H9 (cell line): ENCODE results near the gene FOXR1. TPM values are rescaled to one million over a fixed set of nuclear protein-coding genes. Genes with fewer than 3 reads are reported as not detected.

Experiments
- DNase-seq: peaks from one replicate; pipeline ENCODE4 v3.0.0-alpha.2; 2017
- H2AFZ ChIP-seq: one replicate; pipeline ENCODE4 v1.6.1; 2013; ENCODE audit warnings: mild to moderate bottlenecking, low read length, control low read depth, moderate library complexity
- H2AK5ac ChIP-seq: 2 replicates; pipeline ENCODE4 v1.6.1; 2013; ENCODE audit warnings: low read length, control low read depth, mixed read lengths; ENCODE audit not compliant: insufficient read length
- H2BK120ac ChIP-seq: one replicate; pipeline ENCODE4 v1.6.1; 2013; ENCODE audit warnings: low read depth, mild to moderate bottlenecking, low read length, control low read depth, inconsistent platforms; ENCODE audit not compliant: poor library complexity, severe bottlenecking
- H2BK12ac ChIP-seq: 2 replicates; pipeline ENCODE4 v1.6.1; 2013; ENCODE audit warnings: low read length, control low read depth, mixed read lengths, low read depth; ENCODE audit not compliant: insufficient read length
- H2BK15ac ChIP-seq: 2 replicates; pipeline ENCODE4 v1.6.1; 2013; ENCODE audit warnings: low read depth, low read length, control low read depth
- H2BK20ac ChIP-seq: one replicate; pipeline ENCODE4 v1.6.1; 2013; ENCODE audit warnings: low read depth, mild to moderate bottlenecking, low read length, control low read depth, inconsistent platforms; ENCODE audit not compliant: poor library complexity, severe bottlenecking
- H2BK5ac ChIP-seq: 2 replicates; pipeline ENCODE4 v1.6.1; 2013; ENCODE audit warnings: low read length, control low read depth, mixed read lengths; ENCODE audit not compliant: insufficient read length
- H3K14ac ChIP-seq: 2 replicates; pipeline ENCODE4 v1.6.1; 2013; ENCODE audit warnings: low read length, control low read depth; ENCODE audit not compliant: insufficient read depth
- H3K18ac ChIP-seq: 2 replicates; pipeline ENCODE4 v1.6.1; 2013; ENCODE audit warnings: low read depth, mild to moderate bottlenecking, mixed read lengths, low read length, control low read depth; ENCODE audit not compliant: insufficient read length
- H3K23ac ChIP-seq: 2 replicates; pipeline ENCODE4 v1.6.1; 2013; ENCODE audit warnings: low read length, control low read depth, mixed read lengths, low read depth; ENCODE audit not compliant: insufficient read length
- H3K23me2 ChIP-seq: 2 replicates; pipeline ENCODE4 v1.6.1; 2013; ENCODE audit warnings: low read depth, mild to moderate bottlenecking, mixed read lengths, low read length, control low read depth; ENCODE audit not compliant: insufficient read length, poor library complexity, severe bottlenecking
- H3K27ac ChIP-seq: 2 replicates; pipeline ENCODE4 v1.5.1; 2013; ENCODE audit warnings: low read length, control low read depth, mixed read lengths, low read depth; ENCODE audit not compliant: insufficient read length
- H3K27me3 ChIP-seq: 2 replicates; pipeline ENCODE4 v1.6.1; 2013; ENCODE audit warnings: low read length, control low read depth, inconsistent platforms; ENCODE audit not compliant: insufficient read depth
- H3K4ac ChIP-seq: 2 replicates; pipeline ENCODE4 v1.6.1; 2013; ENCODE audit warnings: low read depth, mild to moderate bottlenecking, control low read depth, inconsistent platforms, low read length, moderate library complexity
- H3K4me1 ChIP-seq: 2 replicates; pipeline ENCODE4 v1.6.1; 2013; ENCODE audit warnings: low read length, control low read depth, inconsistent platforms; ENCODE audit not compliant: insufficient read depth
- H3K4me2 ChIP-seq: 2 replicates; pipeline ENCODE4 v1.6.1; 2013; ENCODE audit warnings: low read length, control low read depth, mixed read lengths; ENCODE audit not compliant: insufficient read length, insufficient read depth
- H3K56ac ChIP-seq: 2 replicates; pipeline ENCODE4 v1.6.1; 2013; ENCODE audit warnings: low read depth, mild to moderate bottlenecking, mixed read lengths, low read length, control low read depth; ENCODE audit not compliant: insufficient read length
- H3K79me1 ChIP-seq: 2 replicates; pipeline ENCODE4 v1.6.1; 2013; ENCODE audit warnings: low read depth, mild to moderate bottlenecking, moderate library complexity, low read length, control low read depth, inconsistent platforms; ENCODE audit not compliant: insufficient read depth, poor library complexity, severe bottlenecking
- H3K79me2 ChIP-seq: 2 replicates; pipeline ENCODE4 v1.6.1; 2013; ENCODE audit warnings: low read length, control low read depth, inconsistent platforms; ENCODE audit not compliant: insufficient read depth
- H3K9ac ChIP-seq: 2 replicates; pipeline ENCODE4 v1.6.1; 2013; ENCODE audit warnings: low read length, control low read depth, mixed read lengths; ENCODE audit not compliant: insufficient read length; ENCODE audit errors: extremely low read depth
- H3K9me3 ChIP-seq: one replicate; pipeline ENCODE4 v1.6.1; 2013; ENCODE audit warnings: low read depth, low read length, inconsistent platforms; ENCODE audit not compliant: control insufficient read depth
- H3T11ph ChIP-seq: one replicate; pipeline ENCODE4 v1.6.1; 2013; ENCODE audit warnings: mild to moderate bottlenecking, low read length, control low read depth, inconsistent platforms
- H4K20me1 ChIP-seq: one replicate; pipeline ENCODE4 v1.6.1; 2013; ENCODE audit not compliant: control insufficient read depth, insufficient read length, insufficient read depth
- H4K5ac ChIP-seq: 2 replicates; pipeline ENCODE4 v1.6.1; 2013; ENCODE audit warnings: low read depth, mild to moderate bottlenecking, mixed read lengths, low read length, control low read depth; ENCODE audit not compliant: insufficient read length
- H4K8ac ChIP-seq: replicated peaks from 2 replicates; pipeline ENCODE4 v1.6.1; 2013; ENCODE audit warnings: low read length, control low read depth, mixed read lengths, low read depth; ENCODE audit not compliant: insufficient read length
- H4K91ac ChIP-seq: 2 replicates; pipeline ENCODE4 v1.6.1; 2013; ENCODE audit warnings: low read depth, mild to moderate bottlenecking, moderate library complexity, mixed read lengths, low read length, control low read depth; ENCODE audit not compliant: insufficient read length
- H3K27ac Mint-ChIP-seq, 3 experiments: 2 replicates in 2 of 3; 3 replicates in 1 of 3; pipeline ENCODE4 v1.8.0; 2020 to 2021; ENCODE audit warnings: mixed read lengths in 3 of 3, mild to moderate bottlenecking in 1 of 3, moderate library complexity in 1 of 3
- H3K27me3 Mint-ChIP-seq: 2 replicates; pipeline ENCODE4 v1.8.0; 2021; ENCODE audit warnings: low read depth, mild to moderate bottlenecking, moderate library complexity, mixed read lengths
- H3K36me3 Mint-ChIP-seq, 3 experiments: 2 replicates in 2 of 3; 3 replicates in 1 of 3; pipeline ENCODE4 v1.8.0; 2020 to 2021; ENCODE audit warnings: low read depth in 3 of 3, mixed read lengths in 3 of 3; ENCODE audit not compliant: insufficient read depth in 1 of 3
- H3K4me1 Mint-ChIP-seq, 2 experiments: 2 replicates each; pipeline ENCODE4 v1.8.0; 2020; ENCODE audit warnings: mixed read lengths in 2 of 2
- H3K4me3 Mint-ChIP-seq, 2 experiments: 2 replicates in 1 of 2; 3 replicates in 1 of 2; pipeline ENCODE4 v1.8.0; 2020 to 2021; ENCODE audit warnings: mild to moderate bottlenecking in 2 of 2, mixed read lengths in 2 of 2, moderate library complexity in 1 of 2
- H3K9me3 Mint-ChIP-seq, 2 experiments: 2 replicates in 1 of 2; 3 replicates in 1 of 2; pipeline ENCODE4 v1.8.0; 2020; ENCODE audit warnings: mild to moderate bottlenecking in 2 of 2, mixed read lengths in 2 of 2, moderate library complexity in 1 of 2
- CTCF ChIP-seq: fragments of 200-600 bp; sonication (generic); conservative IDR thresholded peaks from 3 replicates; pipeline ENCODE4 v1.8.0; 2021; ENCODE audit warnings: antibody characterized with exemption, mild to moderate bottlenecking
- WGBS: extraction: QIAGEN DNeasy Blood & Tissue Kit; methylation state at CpG from one replicate; pipeline ENCODE4 v1.1.7; 2013; ENCODE audit warnings: missing lambda C conversion rate, low lambda C conversion rate, mixed read lengths; ENCODE audit not compliant: insufficient read length; ENCODE audit errors: extremely low coverage; 5-methylcytosine and 5-hydroxymethylcytosine counted together
- total RNA-seq: library from RNA; stranded (reverse); gene quantifications from 2 replicates; pipeline ENCODE4 v1.2.1, GENCODE V29; 2021

The FOXR1 gene
- total RNA-seq, 1 experiment from 2014 or later = not detected

GRCh38 chr11:118924591-118925585, 46.7 kb upstream of the FOXR1 start:
- peaks cover 14% of the 10 kb centered on the region for H3K27me3 Mint-ChIP-seq
- H2BK12ac ChIP-seq = no peak overlapping the region
- H2BK120ac ChIP-seq = no peak overlapping the region
- H3K9ac ChIP-seq = peak overlapping the region; percentile 40
- peak overlapping the region in 1 of 3 experiments; percentile 53; a peak in 1 of 7 replicates for H3K27ac Mint-ChIP-seq
- no peak overlapping the region; the same call in 1 of the 2 replicates for H3K14ac ChIP-seq
- no peak overlapping the region for H2AK5ac ChIP-seq
- peaks cover 0 to 5% (median 2%) of the 10 kb centered on the region in 3 experiments; a peak in 2 of 7 replicates for H3K36me3 Mint-ChIP-seq
- H3T11ph ChIP-seq = no peak overlapping the region
- no peak overlapping the region for H3K27ac ChIP-seq
- no peak overlapping the region for H4K8ac ChIP-seq
- TF ChIP-seq CTCF = no peak
- peak; percentile 71 for DNase-seq
- H2BK15ac ChIP-seq = no peak overlapping the region
- no CpG with 5 or more reads among the region's 45 CpGs for WGBS
- H3K18ac ChIP-seq = no peak overlapping the region
- H2BK20ac ChIP-seq = no peak overlapping the region
- peaks cover 57 to 67% of the 10 kb centered on the region in 2 experiments for H3K4me1 Mint-ChIP-seq
- no peaks in the 10 kb centered on the region; the same call in 1 of the 2 replicates for H3K27me3 ChIP-seq
- peak overlapping the region; percentile 88 for H3K4me2 ChIP-seq
- peaks cover 23% of the 10 kb centered on the region for H3K4me1 ChIP-seq
- H3K4ac ChIP-seq = no peak overlapping the region
- no peaks in the 10 kb centered on the region for H3K9me3 Mint-ChIP-seq
- peak overlapping the region; percentile 84 to 94 for H3K4me3 Mint-ChIP-seq
- peaks cover 22% of the 10 kb centered on the region; the same call in 1 of the 2 replicates for H3K79me2 ChIP-seq
- no peak overlapping the region for H2AFZ ChIP-seq
- no peak overlapping the region for H4K91ac ChIP-seq
- H3K23me2 ChIP-seq = peaks cover 38% of the 10 kb centered on the region
- H3K23ac ChIP-seq = no peak overlapping the region
- H2BK5ac ChIP-seq = no peak overlapping the region
- H3K9me3 ChIP-seq = no peaks in the 10 kb centered on the region
- no peaks in the 10 kb centered on the region for H3K79me1 ChIP-seq
- no peak overlapping the region for H4K5ac ChIP-seq
- no peak overlapping the region for H3K56ac ChIP-seq
- no peaks in the 10 kb centered on the region for H4K20me1 ChIP-seq
